Neural cell (in vitro differentiated cells): ENCODE measurements around the gene ACTRT2. TPM values are rescaled to one million over a fixed set of nuclear protein-coding genes. Genes with fewer than 3 reads are reported as not detected.

Experiments
- H2AFZ ChIP-seq: fragments of 200-600, 300-800 bp; sonication (generic), shearing (Covaris generic); 2 replicates; pipeline ENCODE4 v1.6.0; 2014; ENCODE audit warnings: low read depth, mild to moderate bottlenecking, antibody characterized with exemption, low read length, moderate library complexity
- H3F3A ChIP-seq: fragments of 200-600 bp; shearing (Covaris generic); 2 replicates; pipeline ENCODE4 v1.6.1; 2016; ENCODE audit warnings: mild to moderate bottlenecking, moderate library complexity, mixed read lengths, antibody characterized with exemption, low read length; ENCODE audit not compliant: insufficient read depth, poor library complexity, severe bottlenecking
- H3K27ac ChIP-seq: fragments of 200-600, 300-800 bp; sonication (generic), shearing (Covaris generic); 2 replicates; pipeline ENCODE4 v1.5.1; 2014; ENCODE audit warnings: mild to moderate bottlenecking, low read length, moderate library complexity
- H3K27me3 ChIP-seq: fragments of 300-800, 200-600 bp; sonication (generic), shearing (Covaris generic); 2 replicates; pipeline ENCODE4 v1.6.0; 2014; ENCODE audit warnings: mild to moderate bottlenecking, low read depth, low read length, moderate library complexity; ENCODE audit not compliant: insufficient read depth
- H3K36me3 ChIP-seq: fragments of 300-800, 200-600 bp; sonication (generic), shearing (Covaris generic); 2 replicates; pipeline ENCODE4 v1.5.1; 2014; ENCODE audit warnings: mild to moderate bottlenecking, antibody characterized with exemption, low read length, moderate library complexity; ENCODE audit not compliant: insufficient read depth
- H3K4me2 ChIP-seq: fragments of 300-800, 200-600 bp; sonication (generic), shearing (Covaris generic); 2 replicates; pipeline ENCODE4 v1.6.0; 2014; ENCODE audit warnings: mild to moderate bottlenecking, low read length
- H3K4me3 ChIP-seq: fragments of 300-800, 200-600 bp; sonication (generic), shearing (Covaris generic); 2 replicates; pipeline ENCODE4 v1.5.1; 2014; ENCODE audit warnings: mild to moderate bottlenecking, low read length, moderate library complexity
- H3K79me2 ChIP-seq: fragments of 200-600 bp; shearing (Covaris generic); replicated peaks from 2 replicates; pipeline ENCODE4 v1.6.0; 2014; ENCODE audit warnings: mild to moderate bottlenecking, low read length, moderate library complexity; ENCODE audit not compliant: insufficient read depth
- H3K9ac ChIP-seq: fragments of 300-800, 200-600 bp; sonication (generic), shearing (Covaris generic); 2 replicates; pipeline ENCODE4 v1.6.1; 2016; ENCODE audit warnings: mild to moderate bottlenecking, low read length, mixed read lengths
- H3K9me2 ChIP-seq: fragments of 200-600 bp; shearing (Covaris generic); 2 replicates; pipeline ENCODE4 v1.6.1; 2016; ENCODE audit warnings: mild to moderate bottlenecking, low read length, mixed read lengths; ENCODE audit not compliant: insufficient read depth
- H3K9me3 ChIP-seq: fragments of 200-600, 300-800 bp; sonication (generic), shearing (Covaris generic); 2 replicates; pipeline ENCODE4 v1.6.1; 2016; ENCODE audit warnings: mild to moderate bottlenecking, mixed run types, low read length, moderate library complexity, mixed read lengths
- H4K20me1 ChIP-seq: fragments of 200-600 bp; shearing (Covaris generic); 2 replicates; pipeline ENCODE4 v1.6.1; 2016; ENCODE audit warnings: mild to moderate bottlenecking, mixed run types; ENCODE audit not compliant: insufficient read depth
- EP300 ChIP-seq: fragments of 450-650 bp; conservative IDR thresholded peaks from 2 replicates; pipeline ENCODE4 v1.6.1; 2014; ENCODE audit warnings: antibody characterized with exemption, mild to moderate bottlenecking, moderate library complexity; ENCODE audit not compliant: poor library complexity, severe bottlenecking
- EZH2 ChIP-seq: fragments of 200-600, 300-800 bp; shearing (Covaris generic), sonication (generic); IDR thresholded peaks from 2 replicates; pipeline ENCODE4 v1.6.1; 2014; ENCODE audit warnings: antibody characterized with exemption, low read length, borderline replicate concordance, mild to moderate bottlenecking; ENCODE audit not compliant: insufficient read depth, poor library complexity, severe bottlenecking
- MXI1 ChIP-seq: fragments of 450-650 bp; conservative IDR thresholded peaks from 2 replicates; pipeline ENCODE4 v1.6.1; 2014; ENCODE audit warnings: antibody characterized with exemption, mild to moderate bottlenecking; ENCODE audit not compliant: poor library complexity, severe bottlenecking
- POLR2AphosphoS5 ChIP-seq: IDR thresholded peaks from 2 replicates; pipeline ENCODE4 v1.6.1; 2012
- RAD21 ChIP-seq: fragments of 450-650 bp; conservative IDR thresholded peaks from 2 replicates; pipeline ENCODE4 v1.6.1; 2014; ENCODE audit warnings: antibody characterized with exemption, mild to moderate bottlenecking, moderate library complexity
- SMC3 ChIP-seq: fragments of 450-650 bp; conservative IDR thresholded peaks from 2 replicates; pipeline ENCODE4 v1.6.1; 2014; ENCODE audit warnings: antibody characterized with exemption, mild to moderate bottlenecking, moderate library complexity; ENCODE audit not compliant: poor library complexity
- TAF1 ChIP-seq: IDR thresholded peaks from 2 replicates; pipeline ENCODE4 v1.6.1; 2012; ENCODE audit warnings: low read depth
- polyA plus RNA-seq: library from polyadenylated mRNA; depleted of rRNA; stranded (reverse); fragments of >200 nt; gene quantifications from 2 replicates; pipeline ENCODE4 v1.2.3, GENCODE V29; 2014
- TF ChIP-seq, protein P1 (sequence below): fragments of 450-650 bp; IDR thresholded peaks from 2 replicates; pipeline ENCODE4 v1.5.1; 2014; ENCODE audit warnings: antibody characterized with exemption, mild to moderate bottlenecking, moderate library complexity; ENCODE audit not compliant: poor library complexity, severe bottlenecking
- TF ChIP-seq, protein P2 (sequence below): IDR thresholded peaks from 2 replicates; pipeline ENCODE4 v1.6.1; 2012; ENCODE audit warnings: borderline replicate concordance

ACTRT2 gene
- polyA plus RNA-seq, 1 donor from 2014 or later, result not detected

DNA sequence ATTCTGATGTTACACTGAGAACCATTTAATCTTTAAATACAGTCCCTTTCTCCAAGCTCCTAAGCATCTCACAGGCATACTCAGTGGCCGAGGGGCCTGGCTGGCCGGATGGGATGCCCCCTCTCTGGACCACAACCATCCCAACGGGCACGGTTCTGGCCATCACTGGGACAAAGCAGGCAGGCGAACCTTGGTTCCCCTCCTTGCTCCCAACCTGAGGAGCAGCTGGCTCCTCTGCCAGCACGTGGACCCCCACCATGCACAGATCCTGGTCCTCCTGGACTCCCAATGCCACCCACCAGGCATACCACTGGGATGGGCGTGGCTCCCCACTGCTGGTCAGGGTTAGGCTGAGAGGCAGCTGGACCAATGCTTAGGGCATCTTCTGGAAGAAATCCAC is 27.9 kb downstream of the ACTRT2 start:
- H2AFZ ChIP-seq, result no peak overlapping the region
- peaks cover 2% of the 10 kb centered on the region for H3K27me3 ChIP-seq
- no peak overlapping the region for H3K9ac ChIP-seq
- H3K9me3 ChIP-seq, result peaks cover 5% of the 10 kb centered on the region
- H3K27ac ChIP-seq, result no peak overlapping the region
- no peaks in the 10 kb centered on the region for H3F3A ChIP-seq
- TF ChIP-seq EP300 (no peak), RAD21 (no peak), POLR2AphosphoS5 (no peak), TAF1 (no peak), SMC3 (no peak), MXI1 (no peak), EZH2 (no peak)
- TF ChIP-seq, protein P1, sequence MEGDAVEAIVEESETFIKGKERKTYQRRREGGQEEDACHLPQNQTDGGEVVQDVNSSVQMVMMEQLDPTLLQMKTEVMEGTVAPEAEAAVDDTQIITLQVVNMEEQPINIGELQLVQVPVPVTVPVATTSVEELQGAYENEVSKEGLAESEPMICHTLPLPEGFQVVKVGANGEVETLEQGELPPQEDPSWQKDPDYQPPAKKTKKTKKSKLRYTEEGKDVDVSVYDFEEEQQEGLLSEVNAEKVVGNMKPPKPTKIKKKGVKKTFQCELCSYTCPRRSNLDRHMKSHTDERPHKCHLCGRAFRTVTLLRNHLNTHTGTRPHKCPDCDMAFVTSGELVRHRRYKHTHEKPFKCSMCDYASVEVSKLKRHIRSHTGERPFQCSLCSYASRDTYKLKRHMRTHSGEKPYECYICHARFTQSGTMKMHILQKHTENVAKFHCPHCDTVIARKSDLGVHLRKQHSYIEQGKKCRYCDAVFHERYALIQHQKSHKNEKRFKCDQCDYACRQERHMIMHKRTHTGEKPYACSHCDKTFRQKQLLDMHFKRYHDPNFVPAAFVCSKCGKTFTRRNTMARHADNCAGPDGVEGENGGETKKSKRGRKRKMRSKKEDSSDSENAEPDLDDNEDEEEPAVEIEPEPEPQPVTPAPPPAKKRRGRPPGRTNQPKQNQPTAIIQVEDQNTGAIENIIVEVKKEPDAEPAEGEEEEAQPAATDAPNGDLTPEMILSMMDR, result no peak
- TF ChIP-seq, protein P2, sequence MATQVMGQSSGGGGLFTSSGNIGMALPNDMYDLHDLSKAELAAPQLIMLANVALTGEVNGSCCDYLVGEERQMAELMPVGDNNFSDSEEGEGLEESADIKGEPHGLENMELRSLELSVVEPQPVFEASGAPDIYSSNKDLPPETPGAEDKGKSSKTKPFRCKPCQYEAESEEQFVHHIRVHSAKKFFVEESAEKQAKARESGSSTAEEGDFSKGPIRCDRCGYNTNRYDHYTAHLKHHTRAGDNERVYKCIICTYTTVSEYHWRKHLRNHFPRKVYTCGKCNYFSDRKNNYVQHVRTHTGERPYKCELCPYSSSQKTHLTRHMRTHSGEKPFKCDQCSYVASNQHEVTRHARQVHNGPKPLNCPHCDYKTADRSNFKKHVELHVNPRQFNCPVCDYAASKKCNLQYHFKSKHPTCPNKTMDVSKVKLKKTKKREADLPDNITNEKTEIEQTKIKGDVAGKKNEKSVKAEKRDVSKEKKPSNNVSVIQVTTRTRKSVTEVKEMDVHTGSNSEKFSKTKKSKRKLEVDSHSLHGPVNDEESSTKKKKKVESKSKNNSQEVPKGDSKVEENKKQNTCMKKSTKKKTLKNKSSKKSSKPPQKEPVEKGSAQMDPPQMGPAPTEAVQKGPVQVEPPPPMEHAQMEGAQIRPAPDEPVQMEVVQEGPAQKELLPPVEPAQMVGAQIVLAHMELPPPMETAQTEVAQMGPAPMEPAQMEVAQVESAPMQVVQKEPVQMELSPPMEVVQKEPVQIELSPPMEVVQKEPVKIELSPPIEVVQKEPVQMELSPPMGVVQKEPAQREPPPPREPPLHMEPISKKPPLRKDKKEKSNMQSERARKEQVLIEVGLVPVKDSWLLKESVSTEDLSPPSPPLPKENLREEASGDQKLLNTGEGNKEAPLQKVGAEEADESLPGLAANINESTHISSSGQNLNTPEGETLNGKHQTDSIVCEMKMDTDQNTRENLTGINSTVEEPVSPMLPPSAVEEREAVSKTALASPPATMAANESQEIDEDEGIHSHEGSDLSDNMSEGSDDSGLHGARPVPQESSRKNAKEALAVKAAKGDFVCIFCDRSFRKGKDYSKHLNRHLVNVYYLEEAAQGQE, result no peak
- H3K36me3 ChIP-seq, result no peaks in the 10 kb centered on the region
- H3K4me3 ChIP-seq, result no peak overlapping the region
- H4K20me1 ChIP-seq, result no peaks in the 10 kb centered on the region
- no peaks in the 10 kb centered on the region for H3K79me2 ChIP-seq
- no peaks in the 10 kb centered on the region for H3K9me2 ChIP-seq
- H3K4me2 ChIP-seq, result no peak overlapping the region

DNA sequence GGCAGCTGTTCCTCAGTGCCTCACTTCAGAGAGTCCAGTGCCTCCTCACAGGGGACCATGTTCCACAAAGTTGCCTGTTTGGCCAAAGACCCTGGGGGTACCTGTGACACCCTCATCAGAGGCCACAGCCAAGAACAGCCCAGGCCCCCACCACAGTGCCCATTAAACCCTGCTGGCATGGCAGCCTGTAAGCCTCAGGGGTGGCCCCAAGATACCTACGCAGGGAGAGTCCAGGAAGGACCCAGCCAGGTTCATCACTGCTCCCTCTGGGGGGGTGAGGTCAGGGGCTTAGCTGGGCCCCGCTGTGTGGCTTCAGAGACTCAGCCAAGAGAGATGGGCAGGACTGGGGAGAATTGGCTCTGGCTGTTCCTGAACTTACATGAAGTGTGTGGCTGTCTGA is 28.6 kb downstream of the ACTRT2 start:
- Histone ChIP-seq H3K9me3 (peaks cover 5% of the 10 kb centered on the region), H3K27ac (no peak overlapping the region)
- TF ChIP-seq SMC3 (no peak), TAF1 (no peak), EP300 (no peak), POLR2AphosphoS5 (no peak), MXI1 (no peak), RAD21 (no peak), EZH2 (no peak)
- TF ChIP-seq, protein P2, result no peak
- TF ChIP-seq, protein P1, result no peak

More for the DNA sequence above, 28.6 kb downstream of the ACTRT2 start:
- H3K36me3 ChIP-seq, result no peaks in the 10 kb centered on the region
- H3K4me3 ChIP-seq, result no peak overlapping the region
- no peaks in the 10 kb centered on the region for H3K9me2 ChIP-seq
- no peak overlapping the region for H3K4me2 ChIP-seq
- peaks cover 2% of the 10 kb centered on the region for H3K27me3 ChIP-seq
- H2AFZ ChIP-seq, result no peak overlapping the region
- no peaks in the 10 kb centered on the region for H3F3A ChIP-seq
- no peaks in the 10 kb centered on the region for H4K20me1 ChIP-seq
- H3K79me2 ChIP-seq, result no peaks in the 10 kb centered on the region
- no peak overlapping the region for H3K9ac ChIP-seq
